ENCODE measurements around the gene LRAT.

The LRAT gene

GRCh38 chr4:154757713-154758112, 13.9 kb downstream of the LRAT start:
- H3K4me2 ChIP-seq, result no peak overlapping the region
- no peak for TF ChIP-seq Cebpa-rat (IDR thresholded peaks at IDR 0.05)

GRCh38 chr4:154760895-154761294, 17.1 kb downstream of the LRAT start:
- Histone ChIP-seq H3K9me3 (no peaks in the 10 kb centered on the region), H3K27ac (no peak overlapping the region), H3K9ac (no peak overlapping the region), H4K20me1 (no peaks in the 10 kb centered on the region), H3K4me3 (no peak overlapping the region), H3K4me1 (no peaks in the 10 kb centered on the region), H3K36me3 (no peaks in the 10 kb centered on the region), H3K27me3 (no peaks in the 10 kb centered on the region), H3K4me2 (no peak overlapping the region)
- no peak for TF ChIP-seq Cebpa-rat (IDR thresholded peaks at IDR 0.05)

More at GRCh38 chr4:154757713-154758112, 13.9 kb downstream of the LRAT start:
- H3K27ac ChIP-seq, result no peak overlapping the region
- H3K36me3 ChIP-seq, result no peaks in the 10 kb centered on the region
- no peak overlapping the region for H3K4me3 ChIP-seq
- H4K20me1 ChIP-seq, result no peaks in the 10 kb centered on the region
- no peaks in the 10 kb centered on the region for H3K4me1 ChIP-seq
- H3K27me3 ChIP-seq, result no peaks in the 10 kb centered on the region
- no peak overlapping the region for H3K9ac ChIP-seq
- H3K9me3 ChIP-seq, result no peaks in the 10 kb centered on the region

- H3K36me3 ChIP-seq, result no peaks in the 10 kb centered on the region
- no peak overlapping the region for H3K27ac ChIP-seq
- H3K4me2 ChIP-seq, result no peak overlapping the region
- H3K4me3 ChIP-seq, result no peak overlapping the region
- no peaks in the 10 kb centered on the region for H3K27me3 ChIP-seq
- no peaks in the 10 kb centered on the region for H3K4me1 ChIP-seq
- H4K20me1 ChIP-seq, result no peaks in the 10 kb centered on the region
- no peak overlapping the region for H3K9ac ChIP-seq
- H3K9me3 ChIP-seq, result peaks cover 12% of the 10 kb centered on the region
- no peak for TF ChIP-seq Cebpa-rat (IDR thresholded peaks at IDR 0.05)
Measured at GRCh38 chr4:154778264-154778663, 34.5 kb downstream of the LRAT start.

GRCh38 chr4:154779362-154779947, 35.7 kb downstream of the LRAT start:
- H3K36me3 ChIP-seq, result no peaks in the 10 kb centered on the region
- no peaks in the 10 kb centered on the region for H3K27me3 ChIP-seq
- H4K20me1 ChIP-seq, result no peaks in the 10 kb centered on the region
- H3K4me1 ChIP-seq, result no peaks in the 10 kb centered on the region
- H3K9ac ChIP-seq, result no peak overlapping the region
- H3K9me3 ChIP-seq, result peaks cover 12% of the 10 kb centered on the region
- no peak for TF ChIP-seq Cebpa-rat (IDR thresholded peaks at IDR 0.05)
- no peak overlapping the region for H3K4me3 ChIP-seq
- no peak overlapping the region for H3K27ac ChIP-seq
- no peak overlapping the region for H3K4me2 ChIP-seq

GRCh38 chr4:154781126-154781982, 37.6 kb downstream of the LRAT start, which contains the start of gene RBM46:
TSS of gene RBM46 (plus strand) at chr4:154781272. CDS start at chr4:154796753, 15,481 bp downstream.
- H3K9me3 ChIP-seq, result peaks cover 12% of the 10 kb centered on the region
- H3K27me3 ChIP-seq, result no peaks in the 10 kb centered on the region
- no peak within 1 kb of the TSS for H3K4me2 ChIP-seq
- H4K20me1 ChIP-seq, result no peaks in the 10 kb centered on the region
- TF ChIP-seq Cebpa-rat (IDR thresholded peaks at IDR 0.05), result no peak
- H3K36me3 ChIP-seq, result no peaks in the 10 kb centered on the region
- no peak within 1 kb of the TSS for H3K4me3 ChIP-seq
- H3K4me1 ChIP-seq, result no peaks in the 10 kb centered on the region
- no peak within 1 kb of the TSS for H3K9ac ChIP-seq
- no peak within 1 kb of the TSS for H3K27ac ChIP-seq

GRCh38 chr4:154781983-154782293, 38.1 kb downstream of the LRAT start:
- Histone ChIP-seq H3K4me2 (no peak overlapping the region), H3K4me3 (no peak overlapping the region)
- no peak for TF ChIP-seq Cebpa-rat (IDR thresholded peaks at IDR 0.05)

More at GRCh38 chr4:154781983-154782293, 38.1 kb downstream of the LRAT start:
- Histone ChIP-seq H3K9me3 (peaks cover 12% of the 10 kb centered on the region), H3K9ac (no peak overlapping the region), H4K20me1 (no peaks in the 10 kb centered on the region), H3K4me1 (no peaks in the 10 kb centered on the region), H3K27me3 (no peaks in the 10 kb centered on the region), H3K36me3 (no peaks in the 10 kb centered on the region), H3K27ac (no peak overlapping the region)
